NCI-H446 (cell line): ENCODE data around the gene SEMA4C.

ENCODE experiments used
- DNase-seq, 2 experiments: peaks; one replicate each; lab custom pipeline; 2025; lab: John Stamatoyannopoulos, UW

Gene SEMA4C

GRCh38 chr2:96819876-96820511, 49.9 kb downstream of the SEMA4C start:
- DNase-seq: no peak

GRCh38 chr2:96819128-96819875, 50.6 kb downstream of the SEMA4C start:
- no peak for DNase-seq

- no peak for DNase-seq
Observed at GRCh38 chr2:96817882-96818281, 52.0 kb downstream of the SEMA4C start.

- DNase-seq: no peak
Observed at GRCh38 chr2:96816836-96817702, 52.8 kb downstream of the SEMA4C start.

GRCh38 chr2:96816127-96816835, 53.6 kb downstream of the SEMA4C start, which contains the start of gene CNNM3:
TSS of gene CNNM3 (plus strand) at chr2:96816268. CDS start at chr2:96816278, 10 bp downstream.
- DNase-seq: peak; percentile 81 to 94

- no peak for DNase-seq
Observed at GRCh38 chr2:96815326-96816126, 54.4 kb downstream of the SEMA4C start.

- no peak for DNase-seq
Observed at GRCh38 chr2:96813656-96814055, 56.2 kb downstream of the SEMA4C start.

GRCh38 chr2:96811917-96812316, 58.0 kb downstream of the SEMA4C start:
- DNase-seq: no peak

GRCh38 chr2:96810783-96811192, 59.1 kb downstream of the SEMA4C start:
- DNase-seq: no peak

GRCh38 chr2:96809951-96810782, 59.7 kb downstream of the SEMA4C start:
- DNase-seq: no peak
